HepG2 (cell line): ENCODE measurements around the gene CDKN2AIP. TPM values are rescaled to one million over a fixed set of nuclear protein-coding genes. Genes with fewer than 3 reads are reported as not detected.

Experiments used
- ARID4A ChIP-seq: sonication (generic); formaldehyde crosslinking; IDR thresholded peaks from 2 replicates; pipeline ENCODE4 v1.5.0; 2020; ENCODE audit warnings: mild to moderate bottlenecking, missing genetic modification reagents, borderline replicate concordance
- CEBPB ChIP-seq: IDR thresholded peaks from 2 replicates; pipeline ENCODE4 v1.6.1; 2011; ENCODE audit warnings: low read depth, low read length, improper control_type of control experiment, borderline replicate concordance
- CEBPG ChIP-seq: IDR thresholded peaks from 2 replicates; pipeline ENCODE4 v1.6.1; 2016
- DRAP1 ChIP-seq: IDR thresholded peaks from 2 replicates; pipeline ENCODE4 v1.6.1; 2016; ENCODE audit warnings: missing genetic modification reagents, missing compliant biosample characterization
- ETV5 ChIP-seq: IDR thresholded peaks from 2 replicates; pipeline ENCODE4 v1.6.1; 2018; ENCODE audit warnings: missing biosample characterization, missing genetic modification reagents, inconsistent platforms, borderline replicate concordance
- HDAC2 ChIP-seq: sonication (generic); formaldehyde crosslinking; IDR thresholded peaks from 2 replicates; pipeline ENCODE4 v1.4.0; 2020; ENCODE audit warnings: missing genetic modification reagents
- HOXA7 ChIP-seq: sonication (generic); formaldehyde crosslinking; IDR thresholded peaks from 2 replicates; pipeline ENCODE4 v1.8.1; 2022; ENCODE audit warnings: mild to moderate bottlenecking, missing genetic modification reagents, moderate library complexity
- KAT2B ChIP-seq: fragments of 150-350 bp; IDR thresholded peaks from 2 replicates; pipeline ENCODE4 v1.6.1; 2014; ENCODE audit warnings: low read depth, low read length, borderline replicate concordance
- KDM5B ChIP-seq: sonication (generic); formaldehyde crosslinking; IDR thresholded peaks from 2 replicates; pipeline ENCODE4 v1.4.0; 2020; ENCODE audit warnings: missing genetic modification reagents, mild to moderate bottlenecking, borderline replicate concordance
- MED8 ChIP-seq: sonication (generic); formaldehyde crosslinking; IDR thresholded peaks from 2 replicates; pipeline ENCODE4 v1.8.1; 2023; ENCODE audit warnings: mild to moderate bottlenecking, missing genetic modification reagents; ENCODE audit not compliant: insufficient replicate concordance
- MEIS2 ChIP-seq: sonication (generic); formaldehyde crosslinking; IDR thresholded peaks from 2 replicates; pipeline ENCODE4 v1.9.0; 2021; ENCODE audit warnings: mild to moderate bottlenecking, missing genetic modification reagents
- MTF2 ChIP-seq: sonication (generic); formaldehyde crosslinking; IDR thresholded peaks from 2 replicates; pipeline ENCODE4 v1.5.0; 2020; ENCODE audit warnings: missing genetic modification reagents, borderline replicate concordance
- PHF20 ChIP-seq: sonication (generic); formaldehyde crosslinking; IDR thresholded peaks from 2 replicates; pipeline ENCODE4 v1.5.0; 2020; ENCODE audit warnings: mild to moderate bottlenecking, missing genetic modification reagents
- SETDB1 ChIP-seq: sonication (generic); formaldehyde crosslinking; IDR thresholded peaks from 2 replicates; pipeline ENCODE4 v1.5.1; 2020; ENCODE audit warnings: missing genetic modification reagents, mild to moderate bottlenecking, borderline replicate concordance
- SRY ChIP-seq: sonication (generic); formaldehyde crosslinking; IDR thresholded peaks from 2 replicates; pipeline ENCODE4 v1.8.0; 2022; ENCODE audit warnings: mild to moderate bottlenecking, missing genetic modification reagents
- STAT5B ChIP-seq: sonication (generic); formaldehyde crosslinking; IDR thresholded peaks from 2 replicates; pipeline ENCODE4 v1.4.0; 2020; ENCODE audit warnings: missing genetic modification reagents
- TMF1 ChIP-seq: sonication (generic); formaldehyde crosslinking; IDR thresholded peaks from 2 replicates; pipeline ENCODE4 v1.8.1; 2022; ENCODE audit warnings: low read depth, missing genetic modification reagents
- ZC3H4 ChIP-seq: sonication (generic); formaldehyde crosslinking; IDR thresholded peaks from 2 replicates; pipeline ENCODE4 v1.4.0; 2020; ENCODE audit warnings: missing genetic modification reagents, borderline replicate concordance
- ZMYM3 ChIP-seq: sonication (generic); formaldehyde crosslinking; IDR thresholded peaks from 2 replicates; pipeline ENCODE4 v1.5.1; 2020; ENCODE audit warnings: mild to moderate bottlenecking, missing genetic modification reagents
- ZNF160 ChIP-seq: sonication (generic); formaldehyde crosslinking; IDR thresholded peaks from 2 replicates; pipeline ENCODE4 v1.8.0; 2022; ENCODE audit warnings: mild to moderate bottlenecking, inconsistent platforms, missing genetic modification reagents
- ZNF317 ChIP-seq: sonication (generic); formaldehyde crosslinking; IDR thresholded peaks from 2 replicates; pipeline ENCODE4 v1.5.0; 2020; ENCODE audit warnings: mild to moderate bottlenecking, missing genetic modification reagents
- ZNF512B ChIP-seq: sonication (generic); formaldehyde crosslinking; IDR thresholded peaks from 2 replicates; pipeline ENCODE4 v1.5.1; 2020; ENCODE audit warnings: missing genetic modification reagents, mild to moderate bottlenecking, borderline replicate concordance
- ZNF563 ChIP-seq: sonication (generic); formaldehyde crosslinking; IDR thresholded peaks from 2 replicates; pipeline ENCODE4 v1.8.0; 2022; ENCODE audit warnings: mild to moderate bottlenecking, moderate library complexity, missing genetic modification reagents
- ZNF605 ChIP-seq: sonication (generic); formaldehyde crosslinking; IDR thresholded peaks from 2 replicates; pipeline ENCODE4 v1.8.0; 2022; ENCODE audit warnings: mild to moderate bottlenecking, missing genetic modification reagents
- ZNF672 ChIP-seq: sonication (generic); formaldehyde crosslinking; IDR thresholded peaks from 2 replicates; pipeline ENCODE4 v1.8.1; 2022; ENCODE audit warnings: missing genetic modification reagents
- ZNF777 ChIP-seq: sonication (generic); formaldehyde crosslinking; IDR thresholded peaks from 2 replicates; pipeline ENCODE4 v1.4.0; 2020; ENCODE audit warnings: missing genetic modification reagents
- ZSCAN12 ChIP-seq: sonication (generic); formaldehyde crosslinking; IDR thresholded peaks from 2 replicates; pipeline ENCODE4 v1.9.0; 2021; ENCODE audit warnings: mild to moderate bottlenecking, missing genetic modification reagents
- polyA plus RNA-seq, 8 experiments: library from polyadenylated mRNA; depleted of rRNA in 3 of 8; stranded (reverse) in 7 of 8; unstranded in 1 of 8; fragments of >200 nt; fragmentation: Illumina TruSeq in 4 of 8; extraction: Trizol in 4 of 8; gene quantifications; 2 replicates each; pipeline versions ENCODE4 v1.2.1 to v1.2.3, GENCODE V29; 2011 to 2016; ENCODE audit warnings: low read depth in 4 of 8, missing spikeins in 1 of 8, mixed read lengths in 1 of 8; ENCODE audit not compliant: insufficient read depth in 1 of 8
- total RNA-seq, 5 experiments: library from RNA; depleted of rRNA; stranded (reverse); fragments of >200 nt; fragmentation: Illumina TruSeq; extraction: Trizol; gene quantifications; 2 replicates each; pipeline ENCODE4 v1.2.3, GENCODE V29; 2016; ENCODE audit warnings: low read depth in 1 of 5

Gene CDKN2AIP
- total and polyA plus RNA-seq, 2 of the 13 experiments (the other 11 are each of a cell fraction or from before 2014, with no cell fraction given) = 17.0 to 18.7 TPM

- TF ChIP-seq MTF2 (no peak), KDM5B (no peak), MED8 (CRISPR knock-in tag) (no peak), ZNF672 (CRISPR knock-in tag) (no peak), ETV5 (CRISPR knock-in tag) (peak; percentile 70; the same call in 1 of the 2 replicates), CEBPB (peak; percentile 86), ZC3H4 (CRISPR knock-in tag) (no peak), TMF1 (no peak), CEBPG (CRISPR knock-in tag) (peak; percentile 82), ARID4A (CRISPR knock-in tag) (no peak), PHF20 (CRISPR knock-in tag) (no peak), ZMYM3 (CRISPR knock-in tag) (0 out of 2 replicates have a peak, but pooled peaks have one; percentile 33), SRY (no peak), ZSCAN12 (CRISPR knock-in tag) (no peak), ZNF777 (CRISPR knock-in tag) (no peak), HOXA7 (CRISPR knock-in tag) (no peak), ZNF512B (CRISPR knock-in tag) (no peak), STAT5B (CRISPR knock-in tag) (no peak), ZNF160 (CRISPR knock-in tag) (no peak), ZNF563 (CRISPR knock-in tag) (no peak), ZNF317 (CRISPR knock-in tag) (0 out of 2 replicates have a peak, but pooled peaks have one; percentile 26), MEIS2 (CRISPR knock-in tag) (no peak), SETDB1 (CRISPR knock-in tag) (no peak), DRAP1 (CRISPR knock-in tag) (no peak), ZNF605 (CRISPR knock-in tag) (no peak), KAT2B (no peak), HDAC2 (no peak)
Observed at GRCh38 chr4:183483997-183484396, 39.6 kb downstream of the CDKN2AIP start (continued).
